ENCODE measurements around the gene LAPTM4A. TPM values are rescaled to one million over a fixed set of nuclear protein-coding genes. Genes with fewer than 3 reads are reported as not detected.

The LAPTM4A gene
- total RNA-seq, 1 donor from 2014 or later: 241 TPM

- Mint-ChIP-seq H3K36me3 (ENCODE audit: insufficient read depth) (peaks cover 60% of the 10 kb centered on the region), H3K4me1 (ENCODE audit: low read depth) (peaks cover 4% of the 10 kb centered on the region), H3K4me3 (ENCODE audit: low read depth) (no peak overlapping the region), H3K27ac (no peak overlapping the region), H3K27me3 (no peaks in the 10 kb centered on the region), H3K9me3 (ENCODE audit: low read depth) (peaks cover 11% of the 10 kb centered on the region)
- TF ChIP-seq CTCF (IDR thresholded peaks at IDR 0.05; ENCODE audit: unreplicated experiment): no peak
- DNase-seq (ENCODE audit: low spot score, unreplicated experiment): no peak
These were observed 21.2 kb downstream of the LAPTM4A start for GRCh38 chr2:20030224-20030623.

- no peak for TF ChIP-seq CTCF (IDR thresholded peaks at IDR 0.05; ENCODE audit: unreplicated experiment)
- Mint-ChIP-seq H3K4me3 (ENCODE audit: low read depth) (no peak overlapping the region), H3K9me3 (ENCODE audit: low read depth) (peaks cover 12% of the 10 kb centered on the region), H3K4me1 (ENCODE audit: low read depth) (no peaks in the 10 kb centered on the region), H3K36me3 (ENCODE audit: insufficient read depth) (peaks cover 59% of the 10 kb centered on the region), H3K27me3 (no peaks in the 10 kb centered on the region), H3K27ac (no peak overlapping the region)
- no peak for DNase-seq (ENCODE audit: low spot score, unreplicated experiment)
These were observed 23.6 kb downstream of the LAPTM4A start for GRCh38 chr2:20027705-20028434.

DNA sequence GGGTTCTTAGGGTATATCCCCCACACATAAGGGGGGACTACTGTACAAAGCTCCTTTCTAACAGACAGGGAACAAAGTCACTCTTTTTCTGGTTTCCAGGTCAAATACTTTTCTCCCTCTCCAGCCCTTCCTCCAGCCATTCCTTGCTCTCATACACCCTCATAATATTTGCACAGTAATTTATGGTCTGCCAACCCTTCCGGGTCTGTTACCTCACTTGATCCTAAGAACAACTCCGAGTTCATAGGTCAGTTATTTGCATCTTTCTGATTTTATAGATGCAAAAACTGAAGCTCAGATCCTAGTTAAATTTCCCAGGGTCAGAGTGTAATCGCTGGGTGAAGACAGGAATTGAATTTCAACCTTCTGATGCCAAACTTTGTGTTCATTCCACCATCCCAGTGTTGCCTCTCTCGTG lies 24.2 kb downstream of the LAPTM4A start:
- Mint-ChIP-seq H3K4me1 (ENCODE audit: low read depth) (no peaks in the 10 kb centered on the region), H3K27ac (no peak overlapping the region), H3K36me3 (ENCODE audit: insufficient read depth) (peaks cover 55% of the 10 kb centered on the region), H3K9me3 (ENCODE audit: low read depth) (peaks cover 15% of the 10 kb centered on the region), H3K27me3 (no peaks in the 10 kb centered on the region), H3K4me3 (ENCODE audit: low read depth) (no peak overlapping the region)
- TF ChIP-seq CTCF (IDR thresholded peaks at IDR 0.05; ENCODE audit: unreplicated experiment): no peak
- DNase-seq (ENCODE audit: low spot score, unreplicated experiment): no peak

DNA sequence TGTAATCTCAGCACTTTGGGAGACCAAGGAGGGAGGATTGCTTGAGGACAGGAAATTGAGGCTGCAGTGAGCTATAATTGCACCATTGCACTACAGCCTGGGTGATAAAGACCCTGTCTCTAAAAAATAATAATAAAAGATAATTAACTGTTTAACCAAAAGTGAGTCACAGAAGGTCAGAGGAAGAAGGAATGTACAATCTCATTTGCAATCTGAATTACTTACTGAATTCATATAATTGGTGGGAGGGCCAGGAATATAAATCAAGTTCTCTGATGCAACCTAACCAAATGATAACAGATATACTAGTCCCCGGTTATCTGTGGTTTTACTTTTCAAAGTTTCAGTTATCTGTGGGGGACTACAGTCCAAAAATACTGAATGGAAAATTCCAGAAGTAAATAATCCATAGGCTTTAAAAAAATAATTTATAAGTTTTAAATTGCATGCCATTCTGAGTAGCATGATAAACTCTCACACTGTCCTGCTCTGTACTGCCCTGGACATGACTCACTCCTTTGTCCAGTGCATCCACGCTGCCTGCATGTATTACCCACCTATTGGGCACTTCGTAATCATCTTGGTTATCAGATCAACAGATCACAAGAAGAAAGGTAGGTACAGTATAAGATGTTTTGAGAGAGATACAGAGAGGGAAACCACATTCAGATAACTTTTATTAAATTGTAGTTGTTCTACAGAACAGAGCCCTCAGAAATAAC lies 26.2 kb downstream of the LAPTM4A start:
- no peak for TF ChIP-seq CTCF (IDR thresholded peaks at IDR 0.05; ENCODE audit: unreplicated experiment)
- no peak overlapping the region for H3K27ac Mint-ChIP-seq
- DNase-seq (ENCODE audit: low spot score, unreplicated experiment): no peak
- peaks cover 49% of the 10 kb centered on the region for H3K36me3 Mint-ChIP-seq (ENCODE audit: insufficient read depth)
- H3K9me3 Mint-ChIP-seq (ENCODE audit: low read depth): peaks cover 22% of the 10 kb centered on the region
- H3K27me3 Mint-ChIP-seq: no peaks in the 10 kb centered on the region
- H3K4me1 Mint-ChIP-seq (ENCODE audit: low read depth): no peaks in the 10 kb centered on the region
- H3K4me3 Mint-ChIP-seq (ENCODE audit: low read depth): no peak overlapping the region

- DNase-seq (ENCODE audit: low spot score, unreplicated experiment): no peak
- H3K27ac Mint-ChIP-seq: no peak overlapping the region
- no peaks in the 10 kb centered on the region for H3K4me1 Mint-ChIP-seq (ENCODE audit: low read depth)
- no peaks in the 10 kb centered on the region for H3K27me3 Mint-ChIP-seq
- H3K4me3 Mint-ChIP-seq (ENCODE audit: low read depth): no peak overlapping the region
- peaks cover 22% of the 10 kb centered on the region for H3K9me3 Mint-ChIP-seq (ENCODE audit: low read depth)
- TF ChIP-seq CTCF (IDR thresholded peaks at IDR 0.05; ENCODE audit: unreplicated experiment): no peak
- H3K36me3 Mint-ChIP-seq (ENCODE audit: insufficient read depth): peaks cover 35% of the 10 kb centered on the region
These were observed 27.7 kb downstream of the LAPTM4A start for GRCh38 chr2:20023688-20024087.
